ENCODE data around the gene SLC22A17. TPM values are rescaled to one million over a fixed set of nuclear protein-coding genes. Genes with fewer than 3 reads are reported as not detected.
A peak's percentile ranks its signal among the peaks of the same experiment; 100 is the strongest.

The SLC22A17 gene
- total and polyA plus RNA-seq, 2 experiments from 2014 or later, result 16.5 to 42.3 TPM

- H3K27ac ChIP-seq, result no peak overlapping the region
- no peaks in the 10 kb centered on the region for H3K79me2 ChIP-seq (ENCODE audit: insufficient read depth)
- H3K9me3 ChIP-seq (ENCODE audit: low read depth), result no peaks in the 10 kb centered on the region
- no peaks in the 10 kb centered on the region for H3K36me3 ChIP-seq (ENCODE audit: low read depth)
- H2AFZ ChIP-seq, result no peak overlapping the region
- H4K20me1 ChIP-seq (ENCODE audit: insufficient read depth), result no peaks in the 10 kb centered on the region
- H3K4me2 ChIP-seq (ENCODE audit: unreplicated experiment), result no peak overlapping the region
- WGBS, 2 experiments (ENCODE audit: low coverage in 1 of 2, low lambda C conversion rate in 2 of 2, missing lambda C conversion rate in 2 of 2), result 11 to 17% methylated on average over 1 of the region's 1 CpG
- DNase-seq, result peak; percentile 43
- no peaks in the 10 kb centered on the region for H3K27me3 ChIP-seq (replicated peaks; ENCODE audit: insufficient read depth)
- H3F3A ChIP-seq (ENCODE audit: insufficient read depth), result peaks cover 5% of the 10 kb centered on the region; the same call in 1 of the 2 replicates
- in situ Hi-C loops (cut with MboI), result no loop called here
- no peak overlapping the region for H3K4me3 ChIP-seq
- TF ChIP-seq EZH2 (IDR thresholded peaks at IDR 0.05; ENCODE audit: insufficient read depth, poor library complexity, severe bottlenecking) (no peak), EZH2phosphoT487 (IDR thresholded peaks at IDR 0.05; ENCODE audit: insufficient read depth, low read depth) (no peak)
- H3K9me2 ChIP-seq (ENCODE audit: insufficient read depth), result no peaks in the 10 kb centered on the region
- no peak overlapping the region for H3K9ac ChIP-seq
- no peaks in the 10 kb centered on the region for H3K4me1 ChIP-seq (ENCODE audit: insufficient read depth)
These were observed 17.5 kb upstream of the SLC22A17 start for GRCh38 chr14:23370221-23370620.

GRCh38 chr14:23366426-23366921 is 13.8 kb upstream of the SLC22A17 start:
- peak; percentile 79 for DNase-seq
- H3K27me3 ChIP-seq (replicated peaks; ENCODE audit: insufficient read depth), result no peaks in the 10 kb centered on the region
- H3K79me2 ChIP-seq (ENCODE audit: insufficient read depth), result peaks cover 25% of the 10 kb centered on the region

GRCh38 chr14:23365732-23366425 is 13.2 kb upstream of the SLC22A17 start:
- H3K9ac ChIP-seq, result peak overlapping the region; percentile 95
- no peaks in the 10 kb centered on the region for H3K36me3 ChIP-seq (ENCODE audit: low read depth)
- peak overlapping the region; percentile 96 for H3K4me2 ChIP-seq (ENCODE audit: unreplicated experiment)
- peak overlapping the region; percentile 85 for H3K4me3 ChIP-seq
- TF ChIP-seq EZH2 (IDR thresholded peaks at IDR 0.05; ENCODE audit: insufficient read depth, poor library complexity, severe bottlenecking), result no peak
- no peak for TF ChIP-seq EZH2phosphoT487 (IDR thresholded peaks at IDR 0.05; ENCODE audit: insufficient read depth, low read depth)
- no peaks in the 10 kb centered on the region for H3K9me2 ChIP-seq (ENCODE audit: insufficient read depth)
- H3K27me3 ChIP-seq (replicated peaks; ENCODE audit: insufficient read depth), result no peaks in the 10 kb centered on the region
- H2AFZ ChIP-seq, result peak overlapping the region; percentile 76
- H3F3A ChIP-seq (ENCODE audit: insufficient read depth), result peaks cover 21% of the 10 kb centered on the region
- H4K20me1 ChIP-seq (ENCODE audit: insufficient read depth), result no peaks in the 10 kb centered on the region
- H3K79me2 ChIP-seq (ENCODE audit: insufficient read depth), result peaks cover 28% of the 10 kb centered on the region
- peaks cover 17% of the 10 kb centered on the region for H3K4me1 ChIP-seq (ENCODE audit: insufficient read depth)
- peak overlapping the region; percentile 79 for H3K27ac ChIP-seq
- H3K9me3 ChIP-seq (ENCODE audit: low read depth), result no peaks in the 10 kb centered on the region
- DNase-seq, result peak; percentile 64
- WGBS, 2 experiments (ENCODE audit: low coverage in 1 of 2, low lambda C conversion rate in 2 of 2, missing lambda C conversion rate in 2 of 2), result 1 to 2% methylated on average over 27 to 48 of the region's 51 CpGs
- in situ Hi-C loops (cut with MboI), result no loop called here

More at GRCh38 chr14:23366426-23366921, 13.8 kb upstream of the SLC22A17 start:
- no peaks in the 10 kb centered on the region for H3K36me3 ChIP-seq (ENCODE audit: low read depth)
- H2AFZ ChIP-seq, result peak overlapping the region; percentile 76
- peak overlapping the region; percentile 79 for H3K27ac ChIP-seq
- WGBS, 2 experiments (ENCODE audit: low coverage in 1 of 2, low lambda C conversion rate in 2 of 2, missing lambda C conversion rate in 2 of 2), result 4 to 7% methylated on average over 15 to 34 of the region's 34 CpGs
- peak overlapping the region; percentile 32 for H3K4me2 ChIP-seq (ENCODE audit: unreplicated experiment)
- TF ChIP-seq EZH2 (IDR thresholded peaks at IDR 0.05; ENCODE audit: insufficient read depth, poor library complexity, severe bottlenecking) (no peak), EZH2phosphoT487 (IDR thresholded peaks at IDR 0.05; ENCODE audit: insufficient read depth, low read depth) (no peak)
- peak overlapping the region; percentile 85; the same call in 1 of the 2 replicates for H3K4me3 ChIP-seq
- in situ Hi-C loops (cut with MboI), result no loop called here
- peak overlapping the region; percentile 95 for H3K9ac ChIP-seq
- no peaks in the 10 kb centered on the region for H3K9me2 ChIP-seq (ENCODE audit: insufficient read depth)
- H3K9me3 ChIP-seq (ENCODE audit: low read depth), result no peaks in the 10 kb centered on the region
- peaks cover 18% of the 10 kb centered on the region for H3F3A ChIP-seq (ENCODE audit: insufficient read depth)
- peaks cover 17% of the 10 kb centered on the region for H3K4me1 ChIP-seq (ENCODE audit: insufficient read depth)
- no peaks in the 10 kb centered on the region for H4K20me1 ChIP-seq (ENCODE audit: insufficient read depth)

- DNase-seq, result peak; percentile 73
- Histone ChIP-seq H2AFZ (peak within 1 kb of the TSS; percentile 76), H3K9me3 (ENCODE audit: low read depth) (no peaks in the 10 kb centered on the region), H3K27ac (peak within 1 kb of the TSS; percentile 79), H3K4me1 (ENCODE audit: insufficient read depth) (peaks cover 17% of the 10 kb centered on the region), H3K9ac (peak within 1 kb of the TSS; percentile 95), H3F3A (ENCODE audit: insufficient read depth) (peaks cover 21% of the 10 kb centered on the region), H4K20me1 (ENCODE audit: insufficient read depth) (no peaks in the 10 kb centered on the region), H3K9me2 (ENCODE audit: insufficient read depth) (no peaks in the 10 kb centered on the region), H3K27me3 (replicated peaks; ENCODE audit: insufficient read depth) (no peaks in the 10 kb centered on the region), H3K79me2 (ENCODE audit: insufficient read depth) (peaks cover 34% of the 10 kb centered on the region), H3K4me2 (ENCODE audit: unreplicated experiment) (peak within 1 kb of the TSS; percentile 96), H3K4me3 (peak within 1 kb of the TSS; percentile 85), H3K36me3 (ENCODE audit: low read depth) (no peaks in the 10 kb centered on the region)
- 1 to 2% methylated on average over 48 to 70 of the region's 74 CpGs for WGBS, 2 experiments (ENCODE audit: low coverage in 1 of 2, low lambda C conversion rate in 2 of 2, missing lambda C conversion rate in 2 of 2)
- TF ChIP-seq EZH2 (IDR thresholded peaks at IDR 0.05; ENCODE audit: insufficient read depth, poor library complexity, severe bottlenecking) (no peak), EZH2phosphoT487 (IDR thresholded peaks at IDR 0.05; ENCODE audit: insufficient read depth, low read depth) (no peak)
- in situ Hi-C loops (cut with MboI), result no loop called here
These were observed 12.5 kb upstream of the SLC22A17 start, which contains the start of gene EFS for GRCh38 chr14:23365036-23365731. Gene EFS, minus strand, starts transcription at chr14:23365172. Its CDS starts 147 bp downstream, at chr14:23365025.
